ENCODE data around the gene CNNM1.

The CNNM1 gene

DNA sequence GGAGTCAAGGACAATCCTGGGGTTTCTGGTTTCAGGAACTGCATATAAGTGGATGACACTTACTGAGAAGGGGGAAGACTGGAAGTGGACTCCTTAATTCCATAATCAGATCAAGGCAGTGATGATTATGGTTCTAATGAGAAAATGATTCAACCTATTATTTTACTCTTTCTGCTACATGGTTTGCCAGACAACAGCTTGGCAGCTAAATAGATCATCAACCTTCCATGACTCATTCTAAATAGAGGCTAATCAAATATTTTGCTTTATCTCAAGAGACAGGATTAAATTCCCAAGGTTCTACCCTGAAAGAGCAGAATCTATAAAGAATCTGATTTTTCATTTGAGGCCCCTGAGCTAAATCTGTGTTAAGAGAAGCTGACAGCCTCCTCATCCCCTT, 46.3 kb downstream of the CNNM1 start:
- DNase-seq, result no peak

DNA sequence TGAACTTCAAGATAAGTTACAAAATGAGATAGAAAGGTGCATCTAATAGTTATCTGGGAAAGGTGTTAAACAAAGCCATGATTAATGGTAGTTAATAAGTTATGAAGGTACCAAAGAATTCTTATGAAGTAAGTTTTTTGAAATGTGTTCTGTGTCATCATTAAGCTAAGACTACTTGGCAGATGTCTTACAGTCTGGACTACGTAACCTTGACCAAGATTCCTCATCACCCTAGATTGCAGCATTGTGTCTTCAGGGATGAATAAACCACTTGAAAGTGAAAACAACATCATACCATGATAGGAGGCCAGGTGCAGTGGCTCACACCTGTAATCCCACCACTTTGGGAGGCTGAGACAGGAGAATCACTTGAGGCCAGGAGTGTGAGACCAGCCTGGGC, 53.0 kb downstream of the CNNM1 start:
- no peak for DNase-seq

GRCh38 chr10:99387071-99387470, 57.9 kb downstream of the CNNM1 start:
- DNase-seq, result no peak

- DNase-seq, result no peak
Observed at GRCh38 chr10:99387541-99387940, 58.4 kb downstream of the CNNM1 start.

DNA sequence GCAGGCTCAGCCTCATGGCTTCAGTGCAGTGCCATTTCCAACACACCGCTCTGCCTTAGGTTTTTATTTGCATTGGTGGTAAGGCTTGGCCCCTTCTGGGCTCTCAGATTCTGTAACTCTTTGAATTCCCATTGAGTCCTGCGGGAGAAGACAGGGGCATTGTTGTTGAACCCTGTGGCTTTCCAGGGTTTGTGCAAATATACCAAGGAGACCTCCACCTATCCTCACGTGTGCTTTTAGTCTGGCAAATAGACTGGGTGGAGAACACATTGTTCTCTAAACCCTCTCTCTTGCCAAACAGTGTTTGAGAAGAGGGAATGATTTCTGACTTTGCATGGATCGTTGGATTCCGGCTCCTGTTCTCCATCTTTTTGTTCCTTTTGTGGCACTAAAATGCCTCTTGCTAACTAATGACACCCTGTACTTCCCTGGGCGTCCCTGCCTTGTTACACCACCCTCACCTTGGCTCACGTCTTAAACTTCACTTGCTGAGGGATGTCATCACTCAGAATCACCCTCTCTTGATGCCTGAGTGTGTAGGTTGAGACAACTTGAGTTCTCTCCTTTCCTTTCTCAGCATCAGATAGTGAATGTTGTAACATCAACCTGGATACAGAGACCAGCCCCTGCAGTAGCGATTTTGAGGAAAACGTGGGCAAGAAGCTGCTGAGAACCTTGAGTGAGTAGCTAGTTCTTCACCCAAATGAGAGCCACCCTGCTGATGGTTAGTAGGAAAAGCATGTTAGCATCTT, 60.7 kb downstream of the CNNM1 start:
- no peak for DNase-seq

DNA sequence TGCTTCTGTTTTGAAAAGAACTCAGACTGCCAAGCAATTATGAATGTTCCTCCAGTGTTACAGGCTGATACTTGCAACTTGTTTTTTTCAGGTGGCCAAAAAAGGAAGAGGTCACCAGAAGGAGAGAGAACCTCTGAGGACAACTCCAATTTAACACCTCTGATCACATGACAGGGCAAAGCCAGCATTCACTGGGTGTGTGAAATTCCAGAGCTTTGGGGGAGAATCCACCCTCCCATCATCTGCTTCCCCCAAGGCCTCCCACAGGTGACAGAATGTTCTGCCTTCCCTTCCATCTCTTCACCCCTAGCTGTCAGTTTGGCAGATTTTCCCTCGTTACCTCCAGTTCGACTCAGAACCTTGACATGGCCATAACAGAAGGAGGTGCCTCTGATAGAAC, 62.2 kb downstream of the CNNM1 start:
- no peak for DNase-seq

DNA sequence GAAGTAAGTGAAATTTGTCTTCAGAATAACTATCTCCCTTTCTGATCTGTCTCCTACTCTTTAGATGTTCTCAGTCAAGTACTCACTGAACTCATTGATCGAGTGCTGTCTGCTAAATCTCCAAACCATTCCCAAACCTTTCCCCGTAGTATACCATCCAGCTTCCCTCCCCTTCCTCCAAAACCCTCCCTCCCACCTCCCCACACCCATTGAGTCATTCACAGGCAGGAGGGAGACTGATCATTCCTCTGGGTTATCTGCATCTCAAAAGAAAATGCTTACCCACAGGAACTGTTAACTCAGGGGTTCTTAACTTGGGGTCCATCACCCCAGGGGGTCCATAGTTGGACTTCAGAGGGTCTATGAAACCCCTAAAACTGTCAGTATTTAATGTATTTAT, 63.9 kb downstream of the CNNM1 start:
- DNase-seq, result no peak

- DNase-seq, result no peak
Observed at GRCh38 chr10:99393683-99394082, 64.5 kb downstream of the CNNM1 start.

DNA sequence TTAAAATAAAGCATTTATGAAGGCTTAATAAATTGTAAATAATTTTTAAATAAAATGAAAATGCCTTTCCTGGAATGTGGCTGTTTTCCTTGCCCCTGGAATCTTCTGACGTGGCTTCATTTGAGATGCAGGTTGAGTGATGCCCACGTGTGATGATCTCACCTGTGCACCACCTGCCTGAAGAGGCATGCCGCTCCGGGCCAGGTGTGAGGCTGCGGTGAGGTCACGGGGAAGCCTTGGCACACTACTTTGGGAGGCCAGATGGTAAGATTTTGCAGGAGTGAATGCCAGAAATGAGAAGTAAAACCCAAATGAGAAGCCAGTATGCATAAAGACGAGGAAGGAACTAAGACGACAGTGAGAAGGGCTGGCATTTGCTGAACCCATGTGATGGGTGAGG, 65.1 kb downstream of the CNNM1 start:
- no peak for DNase-seq

- no peak for DNase-seq
Observed at GRCh38 chr10:99394761-99395386, 65.7 kb downstream of the CNNM1 start.

GRCh38 chr10:99395750-99396445, 66.7 kb downstream of the CNNM1 start:
- no peak for DNase-seq

DNA sequence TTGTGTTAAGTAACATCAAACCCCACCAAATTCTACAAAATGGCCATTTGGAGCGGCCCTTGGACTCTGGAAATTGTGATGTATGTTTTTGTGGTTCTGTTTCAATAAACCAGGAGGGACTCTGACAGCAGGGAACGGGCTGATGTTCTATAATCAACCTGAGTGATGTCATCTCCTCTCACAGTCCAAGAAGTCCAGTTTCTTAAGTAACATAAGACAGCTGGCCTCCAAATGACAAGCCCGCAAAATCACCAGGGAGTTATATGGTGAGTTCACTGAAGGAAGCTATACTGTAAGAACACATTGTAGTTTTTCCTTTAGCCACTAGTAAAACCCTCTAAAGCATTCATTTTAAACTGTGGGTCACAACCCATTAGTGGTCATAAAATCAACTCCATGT, 67.3 kb downstream of the CNNM1 start:
- no peak for DNase-seq

- no peak for DNase-seq
Observed at GRCh38 chr10:99399664-99400063, 70.5 kb downstream of the CNNM1 start.

DNA sequence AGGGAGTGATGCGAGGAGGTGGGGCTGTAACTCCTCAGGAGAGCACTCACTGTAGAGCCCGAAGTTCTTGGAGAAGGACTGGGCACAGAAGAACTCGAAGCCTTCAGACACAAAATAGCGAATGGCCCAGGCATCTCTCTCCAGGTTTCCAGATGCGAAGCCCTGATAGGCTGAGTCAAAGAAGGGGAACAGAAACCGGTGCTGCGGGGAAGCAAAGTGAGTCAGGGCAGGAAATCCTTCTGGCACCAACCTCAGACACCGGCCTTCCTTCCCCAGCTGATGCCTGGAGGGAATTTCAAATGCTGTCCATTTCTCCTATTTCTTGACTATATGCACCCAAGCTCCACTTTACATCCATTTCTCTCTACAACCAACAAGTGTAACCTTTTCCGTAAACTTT, 74.5 kb downstream of the CNNM1 start:
- DNase-seq, result peak in 1 of 2 donors; percentile 4

DNA sequence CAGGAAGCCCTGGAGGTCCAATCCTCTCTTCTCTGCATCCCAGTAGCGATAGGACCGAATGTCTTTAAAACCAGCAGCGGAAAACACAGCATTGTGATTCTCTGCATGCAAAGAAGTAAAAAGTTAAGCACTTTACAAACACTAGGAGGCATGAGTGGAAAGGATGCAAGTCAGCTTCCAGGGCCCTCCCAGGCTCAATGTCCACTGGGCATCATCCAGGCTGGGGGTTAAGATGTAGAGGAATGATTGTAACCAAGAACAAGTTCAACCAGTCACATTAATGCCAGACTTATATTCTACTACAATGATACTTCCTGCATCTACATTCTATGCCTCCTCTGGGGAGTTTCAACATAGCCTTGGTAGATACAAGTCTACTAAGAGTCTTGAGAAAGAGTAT, 77.0 kb downstream of the CNNM1 start:
- DNase-seq, result no peak

- DNase-seq, result no peak
Observed at GRCh38 chr10:99410146-99410545, 81.0 kb downstream of the CNNM1 start.

- no peak for DNase-seq
Observed at GRCh38 chr10:99410876-99411275, 81.7 kb downstream of the CNNM1 start.

DNA sequence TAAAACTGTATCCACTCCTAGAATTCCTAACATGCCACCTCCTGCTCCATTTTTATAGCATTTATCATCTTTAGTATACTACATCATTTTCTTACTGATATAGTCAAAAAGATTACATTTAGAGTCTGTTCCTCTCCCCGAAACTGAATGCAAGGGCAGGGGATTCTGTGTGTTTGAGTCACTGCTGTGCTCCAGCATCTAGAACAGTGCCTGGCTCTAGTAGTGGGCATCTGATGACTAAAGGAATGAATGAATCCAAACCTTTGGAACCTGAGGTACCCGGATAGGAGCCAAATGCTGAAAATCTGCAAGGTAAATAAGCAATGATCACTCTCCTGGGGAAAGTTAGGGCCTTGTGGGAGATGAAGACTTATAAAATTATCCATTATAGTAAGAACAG, 82.4 kb downstream of the CNNM1 start:
- DNase-seq, result no peak

DNA sequence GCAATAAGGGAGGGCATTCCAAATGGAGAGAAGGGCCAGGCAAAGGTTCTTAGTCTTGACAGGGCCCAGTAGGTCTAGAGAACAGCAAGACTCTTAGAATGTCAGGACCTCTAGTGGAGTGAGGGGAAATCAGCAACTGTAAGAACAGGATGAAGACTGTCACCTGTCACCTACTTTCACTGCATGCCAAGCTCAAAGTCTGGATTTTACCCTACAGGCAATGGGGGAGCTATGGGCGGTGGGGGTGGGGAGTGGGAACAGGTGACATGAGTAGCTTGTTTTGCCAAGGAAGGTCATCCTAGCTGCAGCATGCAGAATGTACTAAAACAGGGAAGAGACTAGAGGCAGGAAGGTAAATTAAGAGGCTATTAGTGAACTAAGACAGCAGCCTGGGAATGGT, 82.9 kb downstream of the CNNM1 start:
- DNase-seq, result no peak

GRCh38 chr10:99418910-99419624, 89.9 kb downstream of the CNNM1 start:
- no peak for DNase-seq

GRCh38 chr10:99419688-99420087, 90.5 kb downstream of the CNNM1 start:
- no peak for DNase-seq

- DNase-seq, result no peak
Observed at GRCh38 chr10:99421233-99421739, 92.1 kb downstream of the CNNM1 start.

DNA sequence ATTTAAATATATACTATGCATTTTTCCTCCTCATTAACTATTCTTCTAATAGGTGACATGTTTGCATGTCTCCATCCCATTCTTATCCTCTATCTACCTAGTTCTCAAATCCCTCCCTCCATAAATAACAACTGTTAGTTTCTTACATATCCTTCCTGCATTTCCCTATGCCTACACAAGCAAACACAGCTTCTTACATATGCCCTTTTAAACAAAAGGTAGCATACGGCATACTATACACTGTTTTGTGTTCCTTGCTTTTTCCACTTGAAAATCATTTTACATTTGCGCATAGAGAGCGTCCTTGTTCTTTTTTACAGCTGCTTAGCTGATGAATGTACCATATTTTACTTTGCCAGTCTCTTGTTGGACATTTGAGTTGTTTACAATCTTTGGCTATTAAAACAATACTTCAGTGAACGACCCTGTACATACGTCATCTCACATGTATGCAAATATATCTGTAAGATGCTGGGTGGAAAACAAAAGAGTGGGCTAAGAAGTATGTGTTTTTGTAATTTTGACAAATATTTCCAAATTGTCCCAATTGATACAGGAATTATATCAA, 93.5 kb downstream of the CNNM1 start:
- no peak for DNase-seq
